Upper lobe of right lung (tissue), 1 donor: ENCODE results near the gene CAMSAP3. TPM values are rescaled to one million over a fixed set of nuclear protein-coding genes. Genes with fewer than 3 reads are reported as not detected.

Experiments
- ATAC-seq: fragments of 200-7000 bp; cut with Tn5 transposase; one replicate; pipeline ENCODE4 v1.9.1; 2020; ENCODE audit warnings: mild to moderate bottlenecking, moderate library complexity
- DNase-seq: peaks from one replicate; pipeline ENCODE4 v3.0.0-alpha.2; 2020
- H3K27ac ChIP-seq: fragments of 200-600 bp; one replicate; pipeline ENCODE4 v1.8.0; 2022
- H3K27me3 ChIP-seq: fragments of 200-600 bp; one replicate; pipeline ENCODE4 v1.8.0; 2022; ENCODE audit warnings: mild to moderate bottlenecking
- H3K36me3 ChIP-seq: fragments of 200-600 bp; one replicate; pipeline ENCODE4 v1.8.0; 2022
- H3K4me1 ChIP-seq: fragments of 200-600 bp; one replicate; pipeline ENCODE4 v1.8.0; 2022
- H3K4me3 ChIP-seq: fragments of 200-600 bp; one replicate; pipeline ENCODE4 v1.8.0; 2022; ENCODE audit warnings: mild to moderate bottlenecking
- H3K9me3 ChIP-seq: fragments of 200-600 bp; one replicate; pipeline ENCODE4 v1.8.0; 2022
- intact Hi-C: fragments of 100-400 bp; cut with DNase I; formaldehyde crosslinking; loops from one replicate; pipeline ENCODE4 v1.11.0; 2022
- total RNA-seq: library from RNA; stranded (reverse); fragmentation: NEBNext Ultra II Directional; extraction: Animal tissue kit (Norgen Biotek cat#: 25700); gene quantifications from one replicate; pipeline ENCODE4 v1.2.1, GENCODE V29; 2021
- TF ChIP-seq, protein P1 (sequence below): fragments of 200-600 bp; IDR thresholded peaks from one replicate; pipeline ENCODE4 v1.8.0; 2022; ENCODE audit warnings: antibody characterized with exemption
- donor health status: DM: no; HTN: yes; CAD: no; lungs with severe emphysema.

Gene CAMSAP3
- total RNA-seq, 1 donor from 2014 or later: 29.1 TPM

DNA sequence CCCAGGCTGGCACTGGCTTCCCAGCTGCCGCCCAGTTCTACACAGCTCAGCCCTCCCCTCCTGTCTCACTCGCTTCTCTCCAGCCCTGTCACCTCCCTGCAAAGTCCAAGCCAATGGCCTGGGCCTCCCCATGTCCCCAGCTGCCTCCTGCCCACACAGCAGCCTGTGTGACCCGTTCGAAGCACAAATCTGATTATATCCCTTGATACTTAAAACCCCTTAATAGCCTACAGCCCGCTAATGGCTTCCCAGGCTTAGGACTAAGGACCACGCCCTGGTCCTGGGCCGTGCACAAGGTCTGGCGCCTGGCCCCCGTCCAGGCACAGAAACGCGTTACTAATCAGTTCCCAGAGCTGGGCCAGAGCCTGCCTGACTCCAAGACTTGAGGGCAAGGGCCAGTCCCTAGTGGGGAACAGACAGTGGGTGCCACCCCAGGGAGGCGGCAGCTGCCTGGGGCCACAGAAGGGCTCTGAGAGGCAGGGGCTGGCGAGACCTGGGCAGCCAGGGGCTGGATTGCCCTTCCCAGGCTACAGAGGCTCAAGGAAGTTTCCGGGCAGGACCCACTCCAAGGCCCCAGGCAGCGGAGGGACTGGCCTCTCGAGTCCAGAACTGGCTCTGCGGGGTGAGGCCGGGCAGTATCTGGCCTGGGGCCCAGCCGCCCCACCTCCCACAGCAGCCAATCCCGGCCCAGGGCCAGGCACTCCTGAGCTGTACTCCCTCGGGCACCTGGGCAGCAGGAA lies 23.3 kb downstream of the CAMSAP3 start:
- Histone ChIP-seq H3K4me3 (no peak overlapping the region), H3K9me3 (no peaks in the 10 kb centered on the region), H3K27ac (peak overlapping the region; percentile 78), H3K27me3 (no peaks in the 10 kb centered on the region), H3K4me1 (peaks cover 8% of the 10 kb centered on the region), H3K36me3 (peaks cover 54% of the 10 kb centered on the region)
- ATAC-seq: peak; percentile 87
- DNase-seq: peak; percentile 96
- intact Hi-C loops: no loop called here
- TF ChIP-seq, protein P1, sequence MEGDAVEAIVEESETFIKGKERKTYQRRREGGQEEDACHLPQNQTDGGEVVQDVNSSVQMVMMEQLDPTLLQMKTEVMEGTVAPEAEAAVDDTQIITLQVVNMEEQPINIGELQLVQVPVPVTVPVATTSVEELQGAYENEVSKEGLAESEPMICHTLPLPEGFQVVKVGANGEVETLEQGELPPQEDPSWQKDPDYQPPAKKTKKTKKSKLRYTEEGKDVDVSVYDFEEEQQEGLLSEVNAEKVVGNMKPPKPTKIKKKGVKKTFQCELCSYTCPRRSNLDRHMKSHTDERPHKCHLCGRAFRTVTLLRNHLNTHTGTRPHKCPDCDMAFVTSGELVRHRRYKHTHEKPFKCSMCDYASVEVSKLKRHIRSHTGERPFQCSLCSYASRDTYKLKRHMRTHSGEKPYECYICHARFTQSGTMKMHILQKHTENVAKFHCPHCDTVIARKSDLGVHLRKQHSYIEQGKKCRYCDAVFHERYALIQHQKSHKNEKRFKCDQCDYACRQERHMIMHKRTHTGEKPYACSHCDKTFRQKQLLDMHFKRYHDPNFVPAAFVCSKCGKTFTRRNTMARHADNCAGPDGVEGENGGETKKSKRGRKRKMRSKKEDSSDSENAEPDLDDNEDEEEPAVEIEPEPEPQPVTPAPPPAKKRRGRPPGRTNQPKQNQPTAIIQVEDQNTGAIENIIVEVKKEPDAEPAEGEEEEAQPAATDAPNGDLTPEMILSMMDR: no peak

DNA sequence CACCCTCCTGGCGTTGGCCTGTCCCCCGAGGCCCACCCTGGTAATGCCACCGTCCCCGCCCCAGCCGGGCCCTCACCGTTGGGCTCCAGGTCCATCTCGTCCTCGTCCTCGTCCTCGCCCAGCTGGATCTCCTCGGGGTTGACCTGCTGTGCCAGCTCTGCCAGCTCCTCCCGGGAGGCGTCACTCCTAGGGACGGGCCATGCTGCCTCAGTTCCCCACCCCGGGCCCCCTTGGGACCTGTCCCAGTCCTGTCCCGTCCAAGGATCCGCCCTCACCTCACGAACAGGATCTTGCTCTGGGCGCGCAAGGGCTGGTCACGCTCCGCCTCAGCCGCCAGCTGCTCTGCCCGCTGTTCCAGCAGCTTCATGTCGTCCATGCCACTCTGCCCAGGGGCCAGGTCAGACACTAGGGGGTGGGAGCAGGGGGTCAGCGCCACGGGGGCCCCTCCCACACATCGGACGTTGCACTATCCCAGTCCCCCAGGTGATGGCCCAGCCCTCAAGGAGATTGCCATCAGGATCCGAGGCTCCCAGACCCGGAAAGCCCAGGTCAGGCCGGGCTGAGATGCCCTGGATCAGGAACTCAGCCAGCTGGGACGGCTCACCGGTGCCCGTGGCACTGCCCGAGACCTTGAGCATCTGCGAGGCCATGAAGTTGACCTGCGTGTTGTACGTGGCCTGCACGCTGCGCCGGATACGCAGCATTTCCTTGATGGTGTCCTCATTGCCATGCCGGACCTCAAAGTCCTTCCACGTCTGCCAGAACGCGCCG lies 24.2 kb downstream of the CAMSAP3 start:
- Histone ChIP-seq H3K4me1 (peaks cover 8% of the 10 kb centered on the region), H3K27ac (peak overlapping the region; percentile 83), H3K36me3 (peaks cover 63% of the 10 kb centered on the region), H3K9me3 (no peaks in the 10 kb centered on the region), H3K4me3 (no peak overlapping the region), H3K27me3 (no peaks in the 10 kb centered on the region)
- TF ChIP-seq, protein P1: no peak
- intact Hi-C loops: no loop called here
- ATAC-seq (no peak), DNase-seq (no peak)

DNA sequence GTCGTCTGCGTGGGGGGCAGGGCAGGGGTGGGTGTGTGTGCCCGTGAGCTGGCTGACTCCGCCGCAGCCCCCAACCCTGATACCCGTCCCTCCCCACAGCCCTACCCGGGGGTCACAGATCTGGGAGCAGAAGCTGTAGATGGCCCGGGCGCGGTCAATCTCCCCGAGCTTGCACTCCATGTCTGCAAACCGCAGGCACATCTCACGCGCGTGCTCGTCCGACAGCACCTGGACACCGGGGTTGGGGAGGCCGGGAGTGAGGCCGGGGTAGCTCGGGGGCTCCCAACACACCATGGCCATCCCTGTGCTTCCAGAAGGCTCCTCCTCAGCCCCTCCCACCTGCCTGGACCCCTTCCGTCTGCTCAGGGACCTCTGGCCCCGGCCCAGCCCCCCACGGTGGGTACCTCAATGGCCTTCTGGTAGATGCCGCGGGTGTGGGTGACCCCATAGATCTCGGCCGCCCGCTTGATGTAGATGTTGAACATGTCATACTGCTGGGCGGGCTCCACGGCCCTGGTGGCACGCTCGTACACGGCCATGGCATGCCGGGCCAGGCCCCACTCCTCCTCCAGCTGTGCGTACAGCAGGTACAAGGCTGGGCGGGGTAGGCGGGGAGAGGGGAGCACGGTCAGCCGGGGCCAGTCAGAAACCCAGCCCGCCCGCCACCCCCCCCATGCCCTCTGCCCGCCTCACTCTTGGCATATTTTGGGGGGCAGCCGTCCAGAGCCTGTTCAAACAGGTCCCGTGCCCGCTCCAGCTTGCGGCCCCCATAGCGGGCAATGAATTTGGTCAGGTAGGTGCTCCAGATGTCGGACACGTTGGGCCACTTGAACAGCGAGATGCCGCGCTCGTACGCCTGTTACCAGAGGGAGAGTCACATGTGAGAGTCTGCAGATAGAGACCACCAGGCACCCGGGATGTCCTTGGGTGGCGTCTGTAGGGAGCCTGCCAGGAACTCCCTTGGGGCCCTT lies 25.1 kb downstream of the CAMSAP3 start:
- Histone ChIP-seq H3K4me3 (no peak overlapping the region), H3K9me3 (no peaks in the 10 kb centered on the region), H3K27me3 (no peaks in the 10 kb centered on the region), H3K27ac (peak overlapping the region; percentile 83), H3K4me1 (peaks cover 8% of the 10 kb centered on the region), H3K36me3 (peaks cover 72% of the 10 kb centered on the region)
- TF ChIP-seq, protein P1: no peak
- DNase-seq (peak; percentile 68), ATAC-seq (no peak)
- intact Hi-C loops: no loop called here

DNA sequence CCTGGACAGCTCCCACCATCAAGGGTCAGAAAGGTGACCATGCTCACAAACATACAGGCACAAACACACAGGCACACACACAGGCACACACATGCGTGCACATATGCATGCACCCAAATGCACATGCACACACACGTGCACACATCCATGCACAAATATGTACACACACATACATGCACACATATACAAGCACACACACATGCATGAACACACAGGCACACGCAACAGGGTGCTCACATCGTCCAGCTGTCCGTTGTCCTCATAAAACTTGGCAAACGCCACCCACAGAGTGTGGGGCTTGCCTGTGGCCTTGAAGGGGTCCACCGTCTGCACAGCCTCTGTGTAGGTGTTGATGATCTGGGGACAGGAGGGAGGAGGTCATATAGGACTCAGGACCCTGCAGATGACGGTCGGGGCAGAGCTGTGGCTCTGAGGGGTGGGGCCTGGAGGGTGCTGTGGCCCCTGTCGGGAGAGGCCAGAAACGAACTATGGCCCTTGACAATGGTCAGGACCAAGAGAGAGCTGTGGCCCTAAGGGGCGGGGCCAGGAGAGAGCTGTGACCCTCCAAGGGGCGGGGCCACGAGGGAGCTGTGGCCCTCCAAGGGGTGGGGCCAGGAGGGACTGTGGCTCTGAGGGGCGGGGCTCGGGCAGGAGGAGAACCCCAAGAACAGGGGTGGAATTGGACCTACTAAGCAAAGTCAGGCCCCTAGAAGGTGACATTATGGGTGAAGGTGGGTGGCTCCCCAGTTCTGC lies 27.4 kb downstream of the CAMSAP3 start:
- Histone ChIP-seq H3K9me3 (no peaks in the 10 kb centered on the region), H3K4me1 (peaks cover 4% of the 10 kb centered on the region), H3K4me3 (no peak overlapping the region), H3K36me3 (peaks cover 82% of the 10 kb centered on the region), H3K27ac (no peak overlapping the region), H3K27me3 (no peaks in the 10 kb centered on the region)
- DNase-seq (no peak), ATAC-seq (no peak)
- TF ChIP-seq, protein P1: no peak
- intact Hi-C loops: no loop called here
